A673 (cell line): ENCODE results near the gene HMCN1. TPM values are rescaled to one million over a fixed set of nuclear protein-coding genes. Genes with fewer than 3 reads are reported as not detected.

Source experiments
- BruUV-seq: library from RNA; stranded (reverse); fragments of 400-500 nt; replicated peaks from 2 replicates; lab custom pipeline; 2021; lab: Mats Ljungman, UMichigan
- CTCF ChIA-PET: fragments of 300-600 bp; sonication (Branson Sonifier 250); formaldehyde crosslinking; loops from one replicate; lab custom pipeline; 2022; ENCODE audit warnings: antibody characterized with exemption; lab: Charles Lee
- POLR2A ChIA-PET: fragments of 300-600 bp; sonication (Branson Sonifier 250); formaldehyde crosslinking; loops from one replicate; lab custom pipeline; 2022; ENCODE audit warnings: antibody characterized with exemption; ENCODE audit not compliant: low non-redundant PET; lab: Charles Lee
- DNase-seq: peaks from one replicate; pipeline ENCODE4 v3.0.0-alpha.2; 2015; ENCODE audit warnings: low spot score
- H3K27ac ChIP-seq: fragments of 200-600 bp; sonication (generic); 2 replicates; pipeline ENCODE4 v1.5.1; 2016; ENCODE audit warnings: mixed run types, low read depth, mild to moderate bottlenecking, mixed read lengths, antibody characterized with exemption, low read length; ENCODE audit not compliant: poor library complexity, severe bottlenecking
- H3K27me3 ChIP-seq: fragments of 200-600 bp; sonication (generic); replicated peaks from 2 replicates; pipeline ENCODE4 v1.6.1; 2017; ENCODE audit warnings: mixed run types, low read depth, mild to moderate bottlenecking, mixed read lengths, antibody characterized with exemption, low read length; ENCODE audit not compliant: insufficient read depth, poor library complexity
- H3K36me3 ChIP-seq: fragments of 200-600 bp; sonication (generic); 2 replicates; pipeline ENCODE4 v1.6.1; 2016; ENCODE audit warnings: mixed run types, mild to moderate bottlenecking, mixed read lengths, antibody characterized with exemption, low read length; ENCODE audit not compliant: insufficient read depth, poor library complexity, severe bottlenecking
- H3K4me1 ChIP-seq: fragments of 200-600 bp; sonication (generic); 2 replicates; pipeline ENCODE4 v1.6.1; 2017; ENCODE audit warnings: mixed run types, mild to moderate bottlenecking, mixed read lengths, antibody characterized with exemption, low read length; ENCODE audit not compliant: insufficient read depth, poor library complexity, severe bottlenecking
- H3K4me3 ChIP-seq: fragments of 200-600 bp; sonication (generic); 2 replicates; pipeline ENCODE4 v1.5.1; 2016; ENCODE audit warnings: low read depth, mixed run types, mild to moderate bottlenecking, mixed read lengths, low read length; ENCODE audit not compliant: poor library complexity, severe bottlenecking
- H3K9me3 ChIP-seq: fragments of 200-600 bp; sonication (generic); 2 replicates; pipeline ENCODE4 v1.6.1; 2016; ENCODE audit warnings: mixed run types, low read depth, mild to moderate bottlenecking, mixed read lengths, antibody characterized with exemption, low read length; ENCODE audit not compliant: poor library complexity, severe bottlenecking
- CTCF ChIP-seq: fragments of 300-800, 200-600 bp; sonication (generic); conservative IDR thresholded peaks from 2 replicates; pipeline ENCODE4 v1.5.1; 2017; ENCODE audit warnings: low read depth, mild to moderate bottlenecking, antibody characterized with exemption, low read length, moderate library complexity, mixed read lengths
- EZH2 ChIP-seq: fragments of 200-600 bp; sonication (generic); IDR thresholded peaks from 2 replicates; pipeline ENCODE4 v1.6.1; 2017; ENCODE audit warnings: borderline replicate concordance, low read depth, mild to moderate bottlenecking, mixed read lengths, antibody characterized with exemption, low read length; ENCODE audit not compliant: poor library complexity, severe bottlenecking
- intact Hi-C: fragments of 100-400 bp; cut with micrococcal nuclease; formaldehyde crosslinking; loops from one replicate; pipeline ENCODE4 v1.10.0; 2022; ENCODE audit not compliant: unreplicated experiment
- total RNA-seq: library from RNA; stranded (reverse); gene quantifications from 2 replicates; pipeline ENCODE4 v1.2.3, GENCODE V29; 2021

HMCN1 gene
- total RNA-seq, 1 experiment from 2014 or later, result 134 TPM

- H3K27ac ChIP-seq, result peak overlapping the region; percentile 100
- no peak overlapping the region for H3K4me3 ChIP-seq
- TF ChIP-seq CTCF (no peak), EZH2 (no peak)
- no peaks in the 10 kb centered on the region for H3K36me3 ChIP-seq
- CTCF ChIA-PET, result no interaction called here
- DNase-seq, result peak; percentile 53
- intact Hi-C loops, result no loop called here
- H3K27me3 ChIP-seq, result no peaks in the 10 kb centered on the region
- H3K4me1 ChIP-seq, result peaks cover 65% of the 10 kb centered on the region
- H3K9me3 ChIP-seq, result no peaks in the 10 kb centered on the region
- BruUV-seq, result no TSS peak
- POLR2A ChIA-PET, result no interaction called here
These were observed 40.5 kb upstream of the HMCN1 start for GRCh38 chr1:185693654-185694053.

GRCh38 chr1:185694081-185694480, 40.1 kb upstream of the HMCN1 start:
- H3K27me3 ChIP-seq, result no peaks in the 10 kb centered on the region
- H3K36me3 ChIP-seq, result no peaks in the 10 kb centered on the region
- peaks cover 61% of the 10 kb centered on the region for H3K4me1 ChIP-seq
- TF ChIP-seq CTCF (no peak), EZH2 (no peak)
- TSS peak; percentile 31 for BruUV-seq
- H3K4me3 ChIP-seq, result no peak overlapping the region
- intact Hi-C loops, result no loop called here
- no peaks in the 10 kb centered on the region for H3K9me3 ChIP-seq
- peak overlapping the region; percentile 100 for H3K27ac ChIP-seq
- POLR2A ChIA-PET, result interaction anchor here (0.5 to 0.7 kb wide), 3 partner anchors 377 to 941 kb away, joined by 3 to 4 read pairs (median 3); partner anchors contain the start of gene IVNS1ABP
- DNase-seq, result peak; percentile 73
- CTCF ChIA-PET, result no interaction called here

- intact Hi-C loops, result no loop called here
- Histone ChIP-seq H3K36me3 (no peaks in the 10 kb centered on the region), H3K4me3 (no peak overlapping the region), H3K27ac (peak overlapping the region; percentile 100), H3K27me3 (no peaks in the 10 kb centered on the region), H3K9me3 (no peaks in the 10 kb centered on the region), H3K4me1 (peaks cover 55% of the 10 kb centered on the region)
- peak; percentile 60 for TF ChIP-seq CTCF
- TF ChIP-seq EZH2, result no peak
- BruUV-seq, result no TSS peak
- DNase-seq, result peak; percentile 76
- ChIA-PET POLR2A (interaction anchor here (0.5 to 0.6 kb wide), 2 partner anchors 13 to 43 kb away, joined by 3 read pairs; no protein-coding TSS in a partner anchor), CTCF (interaction anchor here (1.0 kb wide), 1 partner anchor 517 kb away, joined by 4 read pairs; no protein-coding TSS in a partner anchor)
These were observed 38.9 kb upstream of the HMCN1 start for GRCh38 chr1:185695299-185695698.
